ENCODE measurements around the gene MED27.

DNA sequence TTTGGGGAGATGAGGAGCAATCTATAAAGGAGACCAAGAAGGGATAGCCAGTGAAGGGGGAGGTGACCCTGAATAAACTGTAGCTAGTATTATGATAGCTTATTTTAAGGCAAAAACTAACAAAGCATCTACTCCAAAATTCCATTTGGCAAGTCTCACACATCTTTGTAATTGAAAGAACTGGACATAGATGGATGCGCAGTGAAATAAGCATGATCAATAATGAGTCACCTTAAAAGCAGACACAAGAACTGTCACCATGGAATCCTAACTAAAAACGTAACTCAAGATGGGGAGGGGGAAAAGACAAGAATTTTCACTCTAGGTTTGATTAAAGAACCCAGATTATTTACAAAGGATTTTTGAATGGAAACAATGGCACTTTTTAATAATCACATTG is 164.5 kb downstream of the MED27 start:
- TF ChIP-seq, protein P1, sequence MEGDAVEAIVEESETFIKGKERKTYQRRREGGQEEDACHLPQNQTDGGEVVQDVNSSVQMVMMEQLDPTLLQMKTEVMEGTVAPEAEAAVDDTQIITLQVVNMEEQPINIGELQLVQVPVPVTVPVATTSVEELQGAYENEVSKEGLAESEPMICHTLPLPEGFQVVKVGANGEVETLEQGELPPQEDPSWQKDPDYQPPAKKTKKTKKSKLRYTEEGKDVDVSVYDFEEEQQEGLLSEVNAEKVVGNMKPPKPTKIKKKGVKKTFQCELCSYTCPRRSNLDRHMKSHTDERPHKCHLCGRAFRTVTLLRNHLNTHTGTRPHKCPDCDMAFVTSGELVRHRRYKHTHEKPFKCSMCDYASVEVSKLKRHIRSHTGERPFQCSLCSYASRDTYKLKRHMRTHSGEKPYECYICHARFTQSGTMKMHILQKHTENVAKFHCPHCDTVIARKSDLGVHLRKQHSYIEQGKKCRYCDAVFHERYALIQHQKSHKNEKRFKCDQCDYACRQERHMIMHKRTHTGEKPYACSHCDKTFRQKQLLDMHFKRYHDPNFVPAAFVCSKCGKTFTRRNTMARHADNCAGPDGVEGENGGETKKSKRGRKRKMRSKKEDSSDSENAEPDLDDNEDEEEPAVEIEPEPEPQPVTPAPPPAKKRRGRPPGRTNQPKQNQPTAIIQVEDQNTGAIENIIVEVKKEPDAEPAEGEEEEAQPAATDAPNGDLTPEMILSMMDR (conservative IDR thresholded peaks at IDR 0.05; ENCODE audit: low read length): no peak
- TF ChIP-seq EZH2phosphoT487 (IDR thresholded peaks at IDR 0.05; ENCODE audit: borderline replicate concordance): no peak
